HepG2 (cell line): ENCODE results near the gene CMTM5. TPM values are rescaled to one million over a fixed set of nuclear protein-coding genes. Genes with fewer than 3 reads are reported as not detected.

Source experiments
- ATAC-seq: fragments of 200-7000 bp; cut with Tn5 transposase; 3 replicates; pipeline ENCODE4 v1.9.1; 2020; ENCODE audit warnings: mild to moderate bottlenecking, moderate library complexity
- BruUV-seq: library from RNA; stranded (reverse); fragments of 400-500 nt; replicated peaks from 2 replicates; lab custom pipeline; 2021; lab: Mats Ljungman, UMichigan
- CTCF ChIA-PET: fragments of 300-600 bp; formaldehyde crosslinking; extraction: SDS; loops from one replicate; lab custom pipeline; 2021; ENCODE audit warnings: low total read pairs, inconsistent platforms, low intra/inter-chr PET ratio; lab: Yijun Ruan, JAX
- POLR2A ChIA-PET: fragments of 350-600 bp; sonication (Branson Sonifier 250); formaldehyde crosslinking; loops from one replicate; lab custom pipeline; 2020; ENCODE audit warnings: antibody characterized with exemption, inconsistent platforms; lab: Yijun Ruan, JAX
- DNase-seq: peaks from one replicate; pipeline ENCODE4 v3.0.0-alpha.2; 2015; ENCODE audit warnings: low spot score
- FAIRE-seq: peaks from 3 replicates; lab custom pipeline; 2011; peaks lifted over from hg19 to GRCh38; lab: Jason Lieb, UNC
- H2AFZ ChIP-seq: one replicate; pipeline ENCODE4 v1.6.1; 2011; ENCODE audit warnings: low read length, inconsistent platforms
- H3K27ac ChIP-seq: fragments of 300-600 bp; 3 replicates; pipeline ENCODE4 v1.8.0; 2011; ENCODE audit warnings: mixed run types, mild to moderate bottlenecking, mixed read lengths, low read length, inconsistent platforms; ENCODE audit not compliant: insufficient read depth; ENCODE audit errors: extremely low read length
- H3K27me3 ChIP-seq, 2 experiments: fragments of 200-600 bp in 1 of 2; 2 replicates in 1 of 2; 3 replicates in 1 of 2; pipeline versions ENCODE4 v1.6.0 to v1.8.0; 2011; ENCODE audit warnings: low read length in 2 of 2, mild to moderate bottlenecking in 2 of 2, moderate library complexity in 2 of 2, inconsistent platforms in 1 of 2; ENCODE audit not compliant: insufficient read depth in 2 of 2, control insufficient read depth in 1 of 2
- H3K36me3 ChIP-seq, 2 experiments: fragments of 200-600 bp in 1 of 2; replicated peaks in 1 of 2; 2 replicates in 1 of 2; 3 replicates in 1 of 2; pipeline versions ENCODE4 v1.5.1 to v1.8.0; 2011; ENCODE audit warnings: low read length in 2 of 2, inconsistent platforms in 1 of 2; ENCODE audit not compliant: insufficient read depth in 2 of 2, control insufficient read depth in 1 of 2
- H3K4me1 ChIP-seq: 2 replicates; pipeline ENCODE4 v1.5.1; 2012; ENCODE audit warnings: low read length, inconsistent platforms; ENCODE audit not compliant: insufficient read depth
- H3K4me2 ChIP-seq: 2 replicates; pipeline ENCODE4 v1.6.0; 2011; ENCODE audit warnings: low read depth, low read length, inconsistent platforms
- H3K4me3 ChIP-seq, 3 experiments: fragments of 200-600 bp in 1 of 3; sonication (generic), shearing (Covaris generic) in 1 of 3; replicated peaks in 1 of 3; 2 replicates each; pipeline ENCODE4 v1.5.1; 2011 to 2016; ENCODE audit warnings: low read length in 3 of 3, inconsistent platforms in 2 of 3, low read depth in 2 of 3, mild to moderate bottlenecking in 2 of 3, control low read depth in 1 of 3, mixed read lengths in 1 of 3; ENCODE audit not compliant: insufficient read depth in 1 of 3
- H3K79me2 ChIP-seq: one replicate; pipeline ENCODE4 v1.6.1; 2011; ENCODE audit warnings: low read length, inconsistent platforms; ENCODE audit not compliant: insufficient read depth
- H3K9ac ChIP-seq: 2 replicates; pipeline ENCODE4 v1.6.0; 2011; ENCODE audit warnings: mild to moderate bottlenecking, low read depth, low read length, inconsistent platforms; ENCODE audit not compliant: insufficient read depth
- H3K9me3 ChIP-seq: 2 replicates; pipeline ENCODE4 v1.5.1; 2012; ENCODE audit warnings: mild to moderate bottlenecking, low read length
- H4K20me1 ChIP-seq: 2 replicates; pipeline ENCODE4 v1.6.0; 2011; ENCODE audit warnings: inconsistent platforms, mild to moderate bottlenecking, low read length, moderate library complexity; ENCODE audit not compliant: insufficient read depth
- GATA4 ChIP-seq: sonication (generic); IDR thresholded peaks from 2 replicates; pipeline ENCODE4 v1.6.1; 2016; ENCODE audit warnings: antibody characterized with exemption, low read depth, borderline replicate concordance
- MAF1 ChIP-seq: sonication (generic); formaldehyde crosslinking; IDR thresholded peaks from 2 replicates; pipeline ENCODE4 v1.5.0; 2020; ENCODE audit warnings: missing genetic modification reagents, borderline replicate concordance
- ZNF564 ChIP-seq: sonication (generic); formaldehyde crosslinking; IDR thresholded peaks from 2 replicates; pipeline ENCODE4 v1.8.1; 2023; ENCODE audit warnings: mild to moderate bottlenecking, missing genetic modification reagents
- WGBS: methylation state at CpG from one replicate; pipeline ENCODE4 v1.1.6; 2017; ENCODE audit warnings: low lambda C conversion rate; 5-methylcytosine and 5-hydroxymethylcytosine counted together
- in situ Hi-C: cut with HindIII; loops from 2 replicates; pipeline ENCODE4 v1.10.0; 2017; ENCODE audit warnings: low pct_unique_long_range_greater_than_20kb; ENCODE audit not compliant: extremely low pct_ligation_motif_present
- intact Hi-C: fragments of 100-400 bp; cut with micrococcal nuclease; formaldehyde crosslinking; loops from one replicate; pipeline ENCODE4 v1.10.0; 2022; ENCODE audit not compliant: unreplicated experiment
- polyA plus RNA-seq, 8 experiments: library from polyadenylated mRNA; depleted of rRNA in 3 of 8; stranded (reverse) in 7 of 8; unstranded in 1 of 8; fragments of >200 nt; fragmentation: Illumina TruSeq in 4 of 8; extraction: Trizol in 4 of 8; gene quantifications; 2 replicates each; pipeline versions ENCODE4 v1.2.1 to v1.2.3, GENCODE V29; 2011 to 2016; ENCODE audit warnings: low read depth in 4 of 8, missing spikeins in 1 of 8, mixed read lengths in 1 of 8; ENCODE audit not compliant: insufficient read depth in 1 of 8
- total RNA-seq, 5 experiments: library from RNA; depleted of rRNA; stranded (reverse); fragments of >200 nt; fragmentation: Illumina TruSeq; extraction: Trizol; gene quantifications; 2 replicates each; pipeline ENCODE4 v1.2.3, GENCODE V29; 2016; ENCODE audit warnings: low read depth in 1 of 5
- TF ChIP-seq, protein P1 (sequence below): sonication (generic); formaldehyde crosslinking; IDR thresholded peaks from 2 replicates; pipeline ENCODE4 v1.4.0; 2020; ENCODE audit warnings: missing genetic modification reagents
- TF ChIP-seq, protein P2 (sequence below): sonication (generic); formaldehyde crosslinking; IDR thresholded peaks from 2 replicates; pipeline ENCODE4 v1.5.1; 2020; ENCODE audit warnings: mild to moderate bottlenecking, missing genetic modification reagents, moderate library complexity

Gene CMTM5
- total and polyA plus RNA-seq, 2 of the 13 experiments (the other 11 are each of a cell fraction or from before 2014, with no cell fraction given) = not detected

- no TSS peak for BruUV-seq
- H3K79me2 ChIP-seq = no peaks in the 10 kb centered on the region
- ATAC-seq = no peak
- H4K20me1 ChIP-seq = no peaks in the 10 kb centered on the region
- no peak overlapping the region for H3K27ac ChIP-seq
- 46% methylated on average over 6 of the region's 6 CpGs for WGBS
- intact Hi-C loops = loop anchor here (5.0 kb wide), 1 partner anchor 260 kb away; no protein-coding TSS in a partner anchor
- H3K9me3 ChIP-seq = no peaks in the 10 kb centered on the region
- TF ChIP-seq, protein P1, sequence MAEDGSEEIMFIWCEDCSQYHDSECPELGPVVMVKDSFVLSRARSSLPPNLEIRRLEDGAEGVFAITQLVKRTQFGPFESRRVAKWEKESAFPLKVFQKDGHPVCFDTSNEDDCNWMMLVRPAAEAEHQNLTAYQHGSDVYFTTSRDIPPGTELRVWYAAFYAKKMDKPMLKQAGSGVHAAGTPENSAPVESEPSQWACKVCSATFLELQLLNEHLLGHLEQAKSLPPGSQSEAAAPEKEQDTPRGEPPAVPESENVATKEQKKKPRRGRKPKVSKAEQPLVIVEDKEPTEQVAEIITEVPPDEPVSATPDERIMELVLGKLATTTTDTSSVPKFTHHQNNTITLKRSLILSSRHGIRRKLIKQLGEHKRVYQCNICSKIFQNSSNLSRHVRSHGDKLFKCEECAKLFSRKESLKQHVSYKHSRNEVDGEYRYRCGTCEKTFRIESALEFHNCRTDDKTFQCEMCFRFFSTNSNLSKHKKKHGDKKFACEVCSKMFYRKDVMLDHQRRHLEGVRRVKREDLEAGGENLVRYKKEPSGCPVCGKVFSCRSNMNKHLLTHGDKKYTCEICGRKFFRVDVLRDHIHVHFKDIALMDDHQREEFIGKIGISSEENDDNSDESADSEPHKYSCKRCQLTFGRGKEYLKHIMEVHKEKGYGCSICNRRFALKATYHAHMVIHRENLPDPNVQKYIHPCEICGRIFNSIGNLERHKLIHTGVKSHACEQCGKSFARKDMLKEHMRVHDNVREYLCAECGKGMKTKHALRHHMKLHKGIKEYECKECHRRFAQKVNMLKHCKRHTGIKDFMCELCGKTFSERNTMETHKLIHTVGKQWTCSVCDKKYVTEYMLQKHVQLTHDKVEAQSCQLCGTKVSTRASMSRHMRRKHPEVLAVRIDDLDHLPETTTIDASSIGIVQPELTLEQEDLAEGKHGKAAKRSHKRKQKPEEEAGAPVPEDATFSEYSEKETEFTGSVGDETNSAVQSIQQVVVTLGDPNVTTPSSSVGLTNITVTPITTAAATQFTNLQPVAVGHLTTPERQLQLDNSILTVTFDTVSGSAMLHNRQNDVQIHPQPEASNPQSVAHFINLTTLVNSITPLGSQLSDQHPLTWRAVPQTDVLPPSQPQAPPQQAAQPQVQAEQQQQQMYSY = no peak
- TF ChIP-seq MAF1 (CRISPR knock-in tag) = no peak
- TF ChIP-seq ZNF564 (CRISPR knock-in tag) = no peak
- no peak for TF ChIP-seq GATA4
- TF ChIP-seq, protein P2, sequence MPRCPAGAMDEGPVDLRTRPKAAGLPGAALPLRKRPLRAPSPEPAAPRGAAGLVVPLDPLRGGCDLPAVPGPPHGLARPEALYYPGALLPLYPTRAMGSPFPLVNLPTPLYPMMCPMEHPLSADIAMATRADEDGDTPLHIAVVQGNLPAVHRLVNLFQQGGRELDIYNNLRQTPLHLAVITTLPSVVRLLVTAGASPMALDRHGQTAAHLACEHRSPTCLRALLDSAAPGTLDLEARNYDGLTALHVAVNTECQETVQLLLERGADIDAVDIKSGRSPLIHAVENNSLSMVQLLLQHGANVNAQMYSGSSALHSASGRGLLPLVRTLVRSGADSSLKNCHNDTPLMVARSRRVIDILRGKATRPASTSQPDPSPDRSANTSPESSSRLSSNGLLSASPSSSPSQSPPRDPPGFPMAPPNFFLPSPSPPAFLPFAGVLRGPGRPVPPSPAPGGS (CRISPR knock-in tag) = no peak
- H3K36me3 ChIP-seq = no peaks in the 10 kb centered on the region
- FAIRE-seq = no peak
- no peak overlapping the region for H3K9ac ChIP-seq
- peaks cover 24 to 91% of the 10 kb centered on the region in 2 experiments for H3K27me3 ChIP-seq
- H3K4me2 ChIP-seq = no peak overlapping the region
- no peak overlapping the region for H3K4me3 ChIP-seq
- ChIA-PET CTCF (interaction anchor here (1.1 to 5.9 kb wide), 2 partner anchors 54 to 116 kb away, joined by 3 to 96 read pairs; no protein-coding TSS in a partner anchor), POLR2A (interaction anchor here (1.4 to 1.5 kb wide), 2 partner anchors 56 to 60 kb away, joined by 3 to 4 read pairs; no protein-coding TSS in a partner anchor)
- no peaks in the 10 kb centered on the region for H3K4me1 ChIP-seq
- in situ Hi-C loops = no loop called here
- H2AFZ ChIP-seq = no peak overlapping the region
- no peak for DNase-seq
Measured at GRCh38 chr14:23382276-23382675, 5.4 kb downstream of the CMTM5 start.
